ENCODE results near the gene GADD45A. TPM values are rescaled to one million over a fixed set of nuclear protein-coding genes. Genes with fewer than 3 reads are reported as not detected.

Gene GADD45A
- total RNA-seq, 1 donor from 2014 or later: 111 TPM

DNA sequence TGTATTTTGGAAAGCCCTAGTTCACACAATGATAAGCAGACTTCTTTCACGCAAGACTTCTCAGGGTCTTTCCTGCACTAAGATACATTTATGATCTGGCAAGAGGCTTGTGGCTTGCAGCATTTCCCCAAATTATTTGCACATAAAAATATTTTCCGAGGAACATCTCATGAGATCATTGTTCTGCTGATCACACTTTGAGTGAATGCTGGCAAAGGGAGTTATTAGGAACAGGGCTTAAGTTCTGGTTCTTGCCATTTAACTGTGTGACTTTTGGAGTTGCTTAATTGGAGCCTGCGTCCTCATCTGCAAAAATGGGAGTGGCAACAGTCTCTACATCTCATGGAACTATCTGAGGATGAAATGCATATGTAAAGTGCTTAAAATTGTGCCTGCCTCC, 50.2 kb downstream of the GADD45A start:
- peaks cover 28 to 65% of the 10 kb centered on the region in 2 donors for H3K4me1 ChIP-seq
- H3K27me3 ChIP-seq: no peaks in the 10 kb centered on the region
- no peaks in the 10 kb centered on the region for H3K9me3 ChIP-seq
- intact Hi-C loops (cut with DNase I): no loop called here
- DNase-seq (ENCODE audit: low spot score in 2 of 2): no peak
- H3K27ac ChIP-seq: peak overlapping the region; percentile 77 to 80
- H3K36me3 ChIP-seq: no peaks in the 10 kb centered on the region
- no peak for TF ChIP-seq CTCF (IDR thresholded peaks at IDR 0.05)
- H3K4me3 ChIP-seq: no peak overlapping the region

GRCh38 chr1:67735806-67736627, 51.0 kb downstream of the GADD45A start:
- DNase-seq (ENCODE audit: low spot score in 2 of 2): peak; percentile 30 to 89
- no peak for TF ChIP-seq CTCF (IDR thresholded peaks at IDR 0.05)
- Histone ChIP-seq H3K36me3 (no peaks in the 10 kb centered on the region), H3K27me3 (no peaks in the 10 kb centered on the region), H3K27ac (peak overlapping the region; percentile 77 to 80), H3K9me3 (no peaks in the 10 kb centered on the region), H3K4me3 (peak overlapping the region in 1 of 2 donors; percentile 20), H3K4me1 (peaks cover 33 to 74% of the 10 kb centered on the region in 2 donors)
- intact Hi-C loops (cut with DNase I): loop anchor here (1.0 kb wide), 1 partner anchor 10 kb away; no protein-coding TSS in a partner anchor

DNA sequence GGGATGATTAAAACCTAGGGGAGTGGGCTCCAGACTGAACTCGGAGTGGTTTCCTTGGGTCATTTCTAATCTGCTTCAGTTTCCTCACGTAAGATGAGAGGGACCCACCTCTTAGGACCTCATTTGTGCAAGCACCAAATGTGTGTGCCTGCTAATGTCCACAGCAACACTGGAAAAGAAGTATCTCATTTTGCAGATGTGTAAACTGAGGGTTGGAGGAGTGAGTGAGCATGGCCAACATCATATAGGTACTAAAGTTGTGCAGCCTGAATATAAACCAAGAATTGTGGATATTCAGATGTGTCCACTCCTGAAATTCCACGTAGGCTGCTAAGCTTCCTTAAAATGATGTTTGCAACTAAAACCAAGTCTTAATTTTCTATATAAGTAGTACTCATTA, 51.7 kb downstream of the GADD45A start:
- H3K36me3 ChIP-seq: no peaks in the 10 kb centered on the region
- intact Hi-C loops (cut with DNase I): loop anchor here (1.0 kb wide), 1 partner anchor 10 kb away; no protein-coding TSS in a partner anchor

DNA sequence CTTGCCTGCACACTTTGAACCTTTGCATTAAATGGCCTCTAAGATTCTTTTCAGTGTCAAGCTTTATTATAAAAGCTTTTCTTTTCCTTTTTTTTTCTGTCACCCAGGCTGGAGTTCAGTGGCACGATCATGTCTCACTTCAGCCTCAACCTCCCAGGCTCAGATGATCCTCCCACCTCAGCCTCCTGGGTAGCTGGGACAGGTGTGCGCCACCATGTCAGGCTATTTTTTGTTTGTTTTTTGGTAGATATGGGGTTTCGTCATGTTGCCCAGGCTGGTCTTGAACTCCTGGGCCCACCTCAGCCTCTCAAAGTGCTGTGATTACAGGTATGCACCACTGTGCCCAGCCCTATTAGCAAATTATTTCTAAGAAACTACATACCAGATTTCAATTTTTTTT, 52.9 kb downstream of the GADD45A start:
- Histone ChIP-seq H3K4me1 (peaks cover 35 to 83% of the 10 kb centered on the region in 2 donors), H3K36me3 (no peaks in the 10 kb centered on the region), H3K4me3 (no peak overlapping the region), H3K9me3 (no peaks in the 10 kb centered on the region), H3K27ac (peak overlapping the region; percentile 4 to 94), H3K27me3 (no peaks in the 10 kb centered on the region)
- DNase-seq (ENCODE audit: low spot score in 2 of 2): no peak
- no peak for TF ChIP-seq CTCF (IDR thresholded peaks at IDR 0.05)
- intact Hi-C loops (cut with DNase I): no loop called here

More for the DNA sequence above, 51.7 kb downstream of the GADD45A start:
- Histone ChIP-seq H3K27me3 (no peaks in the 10 kb centered on the region), H3K4me3 (no peak overlapping the region), H3K4me1 (peaks cover 36 to 81% of the 10 kb centered on the region in 2 donors), H3K27ac (peak overlapping the region; percentile 77 to 80), H3K9me3 (no peaks in the 10 kb centered on the region)
- no peak for TF ChIP-seq CTCF (IDR thresholded peaks at IDR 0.05)
- DNase-seq (ENCODE audit: low spot score in 2 of 2): no peak

Other genes with a start within 250 kb of the GADD45A start
- gene GNG12, start 148.3 kb downstream of the GADD45A start, total RNA-seq: 71.2 TPM